Hepatocyte (in vitro differentiated cells): ENCODE measurements around the gene TRAPPC12. TPM values are rescaled to one million over a fixed set of nuclear protein-coding genes. Genes with fewer than 3 reads are reported as not detected.

Source experiments
- DNase-seq: peaks from one replicate; pipeline ENCODE4 v3.0.0-alpha.2; 2016; ENCODE audit warnings: low spot score
- H2AFZ ChIP-seq: fragments of 200-600 bp; sonication (generic); 2 replicates; pipeline ENCODE4 v1.6.0; 2016; ENCODE audit warnings: antibody characterized with exemption, mild to moderate bottlenecking
- H3K27ac ChIP-seq: fragments of 200-600 bp; sonication (generic); 2 replicates; pipeline ENCODE4 v1.5.1; 2016; ENCODE audit warnings: mild to moderate bottlenecking
- H3K27me3 ChIP-seq: fragments of 200-600 bp; sonication (generic); 2 replicates; pipeline ENCODE4 v1.6.1; 2016
- H3K36me3 ChIP-seq: fragments of 200-600 bp; sonication (generic); replicated peaks from 2 replicates; pipeline ENCODE4 v1.5.1; 2016; ENCODE audit warnings: low read depth; ENCODE audit not compliant: insufficient read depth
- H3K4me1 ChIP-seq: fragments of 200-600 bp; sonication (generic); 2 replicates; pipeline ENCODE4 v1.5.1; 2016; ENCODE audit warnings: mild to moderate bottlenecking, moderate library complexity; ENCODE audit not compliant: insufficient read depth
- H3K4me2 ChIP-seq: fragments of 200-600 bp; sonication (generic); 2 replicates; pipeline ENCODE4 v1.6.0; 2016
- H3K4me3 ChIP-seq: fragments of 200-600 bp; sonication (generic); 2 replicates; pipeline ENCODE4 v1.5.1; 2016; ENCODE audit warnings: mild to moderate bottlenecking
- H3K79me2 ChIP-seq: fragments of 200-600 bp; sonication (generic); 2 replicates; pipeline ENCODE4 v1.6.0; 2017; ENCODE audit warnings: mild to moderate bottlenecking
- H3K9me2 ChIP-seq: fragments of 200-600 bp; sonication (generic); replicated peaks from 2 replicates; pipeline ENCODE4 v1.6.0; 2017; ENCODE audit warnings: mild to moderate bottlenecking; ENCODE audit not compliant: insufficient read depth
- H3K9me3 ChIP-seq: fragments of 200-600 bp; sonication (generic); 2 replicates; pipeline ENCODE4 v1.5.1; 2016; ENCODE audit warnings: low read depth, mild to moderate bottlenecking
- H4K20me1 ChIP-seq: fragments of 200-600 bp; sonication (generic); 2 replicates; pipeline ENCODE4 v1.6.0; 2016; ENCODE audit warnings: mild to moderate bottlenecking; ENCODE audit not compliant: insufficient read depth, poor library complexity, severe bottlenecking
- EZH2 ChIP-seq: fragments of 200-600 bp; sonication (generic); IDR thresholded peaks from 2 replicates; pipeline ENCODE4 v1.6.1; 2016; ENCODE audit warnings: antibody characterized with exemption, mild to moderate bottlenecking, borderline replicate concordance
- EZH2phosphoT487 ChIP-seq: fragments of 200-600 bp; sonication (generic); IDR thresholded peaks from one replicate; pipeline ENCODE4 v1.6.1; 2018; ENCODE audit warnings: antibody characterized with exemption, mild to moderate bottlenecking, low read depth, moderate library complexity; ENCODE audit not compliant: unreplicated experiment, severe bottlenecking
- WGBS: methylation state at CpG from one replicate; pipeline ENCODE4 v1.1.6; 2016; ENCODE audit warnings: low lambda C conversion rate; ENCODE audit errors: missing lambda C conversion rate; 5-methylcytosine and 5-hydroxymethylcytosine counted together
- polyA plus RNA-seq: library from polyadenylated mRNA; unstranded; fragments of >200 nt; fragmentation: Nextera tagmentation; extraction: Ambion mirVana; gene quantifications from 2 replicates; pipeline ENCODE4 v1.2.1, GENCODE V29; 2016
- total RNA-seq: library from RNA; depleted of rRNA; stranded (reverse); fragments of >200 nt; gene quantifications from 2 replicates; pipeline ENCODE4 v1.2.3, GENCODE V29; 2014
- TF ChIP-seq, protein P1 (sequence below): fragments of 200-600 bp; sonication (generic); IDR thresholded peaks from 2 replicates; pipeline ENCODE4 v1.5.1; 2016; ENCODE audit warnings: antibody characterized with exemption, mild to moderate bottlenecking; ENCODE audit not compliant: poor library complexity

The TRAPPC12 gene
- total and polyA plus RNA-seq, 2 experiments from 2014 or later = 49.3 to 61.2 TPM

DNA sequence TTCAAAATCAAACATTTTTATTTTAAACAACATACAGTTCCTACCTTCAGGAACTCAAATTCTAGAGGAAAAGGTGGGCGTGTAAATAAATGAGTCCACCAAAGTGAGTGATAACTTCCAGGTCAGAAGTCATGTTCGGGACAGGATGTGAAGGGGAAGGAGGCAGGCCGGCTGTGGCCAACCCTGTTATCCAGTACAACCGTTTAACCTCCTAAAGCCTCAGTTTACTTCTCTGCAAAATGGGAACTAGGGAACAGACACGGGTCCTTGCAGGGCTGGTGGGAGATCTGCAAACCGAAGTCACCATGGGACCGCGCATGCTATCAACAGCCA, 2.2 kb upstream of the TRAPPC12 start:
- H3K4me3 ChIP-seq = peak overlapping the region; percentile 56
- peaks cover 20% of the 10 kb centered on the region for H3K4me1 ChIP-seq
- H4K20me1 ChIP-seq = no peaks in the 10 kb centered on the region
- H3K9me2 ChIP-seq = no peaks in the 10 kb centered on the region
- peak overlapping the region; percentile 64 for H3K27ac ChIP-seq
- WGBS = under 1% methylated on average over 8 of the region's 8 CpGs
- H3K9me3 ChIP-seq = no peaks in the 10 kb centered on the region
- DNase-seq = no peak
- H2AFZ ChIP-seq = peak overlapping the region; percentile 51
- no peaks in the 10 kb centered on the region for H3K27me3 ChIP-seq
- TF ChIP-seq, protein P1, sequence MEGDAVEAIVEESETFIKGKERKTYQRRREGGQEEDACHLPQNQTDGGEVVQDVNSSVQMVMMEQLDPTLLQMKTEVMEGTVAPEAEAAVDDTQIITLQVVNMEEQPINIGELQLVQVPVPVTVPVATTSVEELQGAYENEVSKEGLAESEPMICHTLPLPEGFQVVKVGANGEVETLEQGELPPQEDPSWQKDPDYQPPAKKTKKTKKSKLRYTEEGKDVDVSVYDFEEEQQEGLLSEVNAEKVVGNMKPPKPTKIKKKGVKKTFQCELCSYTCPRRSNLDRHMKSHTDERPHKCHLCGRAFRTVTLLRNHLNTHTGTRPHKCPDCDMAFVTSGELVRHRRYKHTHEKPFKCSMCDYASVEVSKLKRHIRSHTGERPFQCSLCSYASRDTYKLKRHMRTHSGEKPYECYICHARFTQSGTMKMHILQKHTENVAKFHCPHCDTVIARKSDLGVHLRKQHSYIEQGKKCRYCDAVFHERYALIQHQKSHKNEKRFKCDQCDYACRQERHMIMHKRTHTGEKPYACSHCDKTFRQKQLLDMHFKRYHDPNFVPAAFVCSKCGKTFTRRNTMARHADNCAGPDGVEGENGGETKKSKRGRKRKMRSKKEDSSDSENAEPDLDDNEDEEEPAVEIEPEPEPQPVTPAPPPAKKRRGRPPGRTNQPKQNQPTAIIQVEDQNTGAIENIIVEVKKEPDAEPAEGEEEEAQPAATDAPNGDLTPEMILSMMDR = no peak
- TF ChIP-seq EZH2 (no peak), EZH2phosphoT487 (no peak)
- peak overlapping the region; percentile 79 for H3K4me2 ChIP-seq
- peaks cover 37% of the 10 kb centered on the region for H3K79me2 ChIP-seq
- H3K36me3 ChIP-seq = no peaks in the 10 kb centered on the region

DNA sequence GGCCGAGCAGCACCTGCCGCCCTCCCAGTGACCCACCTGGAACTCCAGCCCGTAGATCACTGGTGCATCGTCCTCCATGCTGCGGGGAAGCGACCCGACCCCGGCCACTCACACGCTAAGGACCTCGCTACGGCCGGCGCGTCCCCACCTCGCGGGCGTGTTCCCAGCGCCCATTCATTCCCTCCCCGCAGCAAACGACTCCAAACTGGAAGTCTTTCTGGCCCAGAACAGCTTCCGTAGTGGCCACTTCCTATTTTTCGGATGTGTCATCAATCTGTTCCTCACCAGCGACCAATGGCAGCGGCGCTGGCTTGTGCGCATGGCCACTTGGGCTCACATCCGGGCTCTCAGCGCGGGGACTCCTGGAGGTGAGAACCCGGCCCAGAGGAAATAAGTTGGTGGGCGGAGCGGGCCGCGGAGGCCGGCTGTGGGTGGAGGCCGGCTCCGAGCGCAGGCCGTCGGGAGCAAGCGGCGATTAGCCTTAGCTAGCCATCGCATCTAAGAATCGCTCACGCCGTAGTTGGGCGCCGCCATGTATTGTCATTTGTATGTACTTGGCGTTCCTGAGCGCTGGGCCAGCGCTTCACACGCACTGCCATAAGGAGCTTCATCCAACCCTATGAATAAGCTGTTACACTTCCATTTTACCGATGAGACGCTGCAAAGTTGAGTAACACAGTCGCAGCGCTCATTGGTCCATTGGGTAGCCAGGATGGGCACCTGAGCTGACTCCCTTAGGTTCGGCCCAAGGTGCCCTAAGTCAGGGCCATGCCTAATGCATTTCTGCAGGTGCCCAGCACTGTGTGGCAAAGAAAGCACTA, 1.7 kb upstream of the TRAPPC12 start, which contains the start of gene EIPR1:
Gene EIPR1, minus strand, starts transcription at position 207 of the 821 bp plus-strand sequence. Its CDS starts 129 bp downstream, at position 78.
- Histone ChIP-seq H3K79me2 (peaks cover 43% of the 10 kb centered on the region), H2AFZ (peak within 1 kb of the TSS; percentile 64), H4K20me1 (no peaks in the 10 kb centered on the region), H3K4me1 (peaks cover 20% of the 10 kb centered on the region), H3K27me3 (no peaks in the 10 kb centered on the region), H3K4me2 (peak within 1 kb of the TSS; percentile 79), H3K9me3 (no peaks in the 10 kb centered on the region), H3K4me3 (peak within 1 kb of the TSS; percentile 56), H3K27ac (peak within 1 kb of the TSS; percentile 90), H3K9me2 (no peaks in the 10 kb centered on the region), H3K36me3 (no peaks in the 10 kb centered on the region)
- WGBS = 5% methylated on average over 56 of the region's 57 CpGs
- peak; percentile 98 for DNase-seq
- TF ChIP-seq EZH2phosphoT487 (no peak), EZH2 (no peak)
- TF ChIP-seq, protein P1 = no peak

DNA sequence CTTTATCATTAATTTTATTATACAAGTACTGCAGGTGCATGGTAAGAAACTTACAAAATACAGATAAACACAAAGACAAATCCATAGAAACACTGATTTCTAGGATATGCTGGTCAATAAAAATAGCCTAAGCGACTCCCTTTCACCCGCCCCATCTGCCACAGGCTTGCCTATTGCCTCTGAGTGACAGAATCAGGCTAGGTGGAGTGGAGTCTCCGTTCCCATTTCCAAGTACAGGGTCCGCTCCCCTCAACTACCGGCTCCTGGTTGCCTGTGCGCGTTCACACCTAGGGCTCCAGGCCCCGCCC, 201 bp upstream of the TRAPPC12 start:
- H3K27me3 ChIP-seq = no peaks in the 10 kb centered on the region
- H2AFZ ChIP-seq = peak overlapping the region; percentile 66
- no peaks in the 10 kb centered on the region for H3K9me2 ChIP-seq
- no peak for TF ChIP-seq EZH2
- TF ChIP-seq EZH2phosphoT487 = no peak
- TF ChIP-seq, protein P1 = no peak
- peak overlapping the region; percentile 91 for H3K27ac ChIP-seq
- DNase-seq = no peak
- no peaks in the 10 kb centered on the region for H4K20me1 ChIP-seq
- peaks cover 55% of the 10 kb centered on the region for H3K79me2 ChIP-seq
- H3K4me1 ChIP-seq = peaks cover 20% of the 10 kb centered on the region
- no peaks in the 10 kb centered on the region for H3K36me3 ChIP-seq
- 6% methylated on average over 8 of the region's 8 CpGs for WGBS
- H3K9me3 ChIP-seq = no peaks in the 10 kb centered on the region
- peak overlapping the region; percentile 56 for H3K4me3 ChIP-seq
- H3K4me2 ChIP-seq = peak overlapping the region; percentile 79
